CD14-positive monocyte (primary cell): Measurements from ENCODE around the gene ZGRF1. TPM values are rescaled to one million over a fixed set of nuclear protein-coding genes. Genes with fewer than 3 reads are reported as not detected.

Experiments
- DNase-seq, 3 donors: peaks; one replicate each; pipeline ENCODE4 v3.0.0-alpha.2; 2011 to 2022
- H2AFZ ChIP-seq: 2 replicates; pipeline ENCODE4 v1.6.0; 2012; ENCODE audit warnings: mild to moderate bottlenecking, low read depth, low read length, inconsistent platforms; ENCODE audit not compliant: insufficient read depth, poor library complexity, severe bottlenecking
- H3K27ac ChIP-seq, 2 donors: 1 replicate in 1 of 2; 2 replicates in 1 of 2; pipeline ENCODE4 v1.5.1; 2012 to 2013; ENCODE audit warnings: low read length in 2 of 2, control low read depth in 1 of 2, inconsistent platforms in 1 of 2, low read depth in 1 of 2, mild to moderate bottlenecking in 1 of 2
- H3K27me3 ChIP-seq, 2 donors: one replicate each; pipeline versions ENCODE4 v1.6.0 to v1.6.1; 2011 to 2013; ENCODE audit warnings: low read length in 2 of 2; ENCODE audit not compliant: control insufficient read depth in 2 of 2, insufficient read depth in 2 of 2
- H3K36me3 ChIP-seq, 2 donors: replicated peaks in 1 of 2; 1 replicate in 1 of 2; 2 replicates in 1 of 2; pipeline versions ENCODE4 v1.5.1 to v1.6.1; 2012 to 2013; ENCODE audit warnings: low read length in 2 of 2, control low read depth in 1 of 2, inconsistent platforms in 1 of 2, mild to moderate bottlenecking in 1 of 2; ENCODE audit not compliant: insufficient read depth in 2 of 2, control insufficient read depth in 1 of 2
- H3K4me1 ChIP-seq, 2 donors: 1 replicate in 1 of 2; 2 replicates in 1 of 2; pipeline versions ENCODE4 v1.5.1 to v1.6.1; 2012 to 2013; ENCODE audit warnings: low read length in 2 of 2, control low read depth in 1 of 2, inconsistent platforms in 1 of 2, mild to moderate bottlenecking in 1 of 2, moderate library complexity in 1 of 2; ENCODE audit not compliant: insufficient read depth in 2 of 2, control insufficient read depth in 1 of 2
- H3K4me2 ChIP-seq: replicated peaks from 2 replicates; pipeline ENCODE3; 2012; ENCODE audit warnings: low read length, moderate library complexity, mild to moderate bottlenecking; ENCODE audit not compliant: poor library complexity, severe bottlenecking; ENCODE audit errors: extremely low read depth
- H3K4me3 ChIP-seq, 3 experiments: fragments of 200-600 bp in 1 of 3; sonication (generic) in 1 of 3; replicated peaks in 1 of 3; 1 replicate in 2 of 3; 2 replicates in 1 of 3; pipeline ENCODE4 v1.5.1; 2011 to 2013; ENCODE audit warnings: low read length in 3 of 3, mild to moderate bottlenecking in 3 of 3, control low read depth in 2 of 3, low read depth in 2 of 3, inconsistent platforms in 1 of 3, moderate library complexity in 1 of 3
- H3K79me2 ChIP-seq: 2 replicates; pipeline ENCODE4 v1.6.0; 2012; ENCODE audit warnings: mild to moderate bottlenecking, control low read depth, inconsistent platforms, low read length, moderate library complexity; ENCODE audit not compliant: insufficient read depth
- H3K9ac ChIP-seq: 2 replicates; pipeline ENCODE4 v1.6.0; 2017; ENCODE audit warnings: low read length, mild to moderate bottlenecking; ENCODE audit not compliant: insufficient read depth, poor library complexity, severe bottlenecking
- H3K9me3 ChIP-seq, 2 donors: replicated peaks in 1 of 2; 1 replicate in 1 of 2; 2 replicates in 1 of 2; pipeline versions ENCODE4 v1.5.1 to v1.6.1; 2012 to 2013; ENCODE audit warnings: low read length in 2 of 2, control low read depth in 1 of 2; ENCODE audit not compliant: control insufficient read depth in 1 of 2, insufficient read depth in 1 of 2
- H4K20me1 ChIP-seq: 2 replicates; pipeline ENCODE4 v1.6.0; 2012; ENCODE audit warnings: mild to moderate bottlenecking, low read length, control low read depth, moderate library complexity; ENCODE audit not compliant: insufficient read depth
- H3K27ac Mint-ChIP-seq, 7 donors: one replicate each; pipeline ENCODE4 v1.8.0; 2020; ENCODE audit warnings: mild to moderate bottlenecking in 7 of 7, mixed read lengths in 7 of 7, moderate library complexity in 6 of 7, inconsistent platforms in 2 of 7
- H3K27me3 Mint-ChIP-seq, 3 donors: one replicate each; pipeline ENCODE4 v1.8.0; 2021 to 2022; ENCODE audit warnings: low read depth in 3 of 3, mild to moderate bottlenecking in 3 of 3, mixed read lengths in 3 of 3, moderate library complexity in 3 of 3, inconsistent platforms in 1 of 3
- H3K36me3 Mint-ChIP-seq, 2 donors: one replicate each; pipeline ENCODE4 v1.8.0; 2020; ENCODE audit warnings: mixed read lengths in 2 of 2, inconsistent platforms in 1 of 2, mild to moderate bottlenecking in 1 of 2
- H3K4me1 Mint-ChIP-seq: one replicate; pipeline ENCODE4 v1.8.0; 2020; ENCODE audit warnings: mild to moderate bottlenecking, mixed read lengths
- H3K4me3 Mint-ChIP-seq, 2 donors: one replicate each; pipeline ENCODE4 v1.8.0; 2020; ENCODE audit warnings: mild to moderate bottlenecking in 2 of 2, mixed read lengths in 2 of 2, moderate library complexity in 1 of 2
- H3K9me3 Mint-ChIP-seq, 7 donors: one replicate each; pipeline ENCODE4 v1.8.0; 2020 to 2022; ENCODE audit warnings: mixed read lengths in 7 of 7, mild to moderate bottlenecking in 6 of 7, moderate library complexity in 6 of 7, inconsistent platforms in 2 of 7
- WGBS: methylation state at CpG from one replicate; pipeline ENCODE4 v1.1.5; 2013; ENCODE audit warnings: missing lambda C conversion rate; ENCODE audit not compliant: insufficient coverage; 5-methylcytosine and 5-hydroxymethylcytosine counted together
- intact Hi-C, 2 donors: fragments of 100-400 bp; cut with micrococcal nuclease; formaldehyde crosslinking; loops; one replicate each; pipeline versions ENCODE4 v1.15.0 to v1.15.1; 2023
- polyA plus RNA-seq, 3 donors: library from polyadenylated mRNA; depleted of rRNA in 1 of 3; unstranded in 2 of 3; stranded (reverse) in 1 of 3; fragments of 300-500 nt in 2 of 3; fragments of >200 nt in 1 of 3; fragmentation: Illumina TruSeq in 2 of 3; gene quantifications; 1 replicate in 2 of 3; 2 replicates in 1 of 3; pipeline ENCODE4 v1.2.3, GENCODE V29; 2012 to 2021
- TF ChIP-seq, protein P1 (sequence below): fragments of 200-600 bp; IDR thresholded peaks from one replicate; pipeline ENCODE4 v1.8.0; 2022; ENCODE audit warnings: antibody characterized with exemption, mild to moderate bottlenecking

ZGRF1 gene
- polyA plus RNA-seq, 3 donors: 0.81 to 2.9 (median 0.81) TPM

DNA sequence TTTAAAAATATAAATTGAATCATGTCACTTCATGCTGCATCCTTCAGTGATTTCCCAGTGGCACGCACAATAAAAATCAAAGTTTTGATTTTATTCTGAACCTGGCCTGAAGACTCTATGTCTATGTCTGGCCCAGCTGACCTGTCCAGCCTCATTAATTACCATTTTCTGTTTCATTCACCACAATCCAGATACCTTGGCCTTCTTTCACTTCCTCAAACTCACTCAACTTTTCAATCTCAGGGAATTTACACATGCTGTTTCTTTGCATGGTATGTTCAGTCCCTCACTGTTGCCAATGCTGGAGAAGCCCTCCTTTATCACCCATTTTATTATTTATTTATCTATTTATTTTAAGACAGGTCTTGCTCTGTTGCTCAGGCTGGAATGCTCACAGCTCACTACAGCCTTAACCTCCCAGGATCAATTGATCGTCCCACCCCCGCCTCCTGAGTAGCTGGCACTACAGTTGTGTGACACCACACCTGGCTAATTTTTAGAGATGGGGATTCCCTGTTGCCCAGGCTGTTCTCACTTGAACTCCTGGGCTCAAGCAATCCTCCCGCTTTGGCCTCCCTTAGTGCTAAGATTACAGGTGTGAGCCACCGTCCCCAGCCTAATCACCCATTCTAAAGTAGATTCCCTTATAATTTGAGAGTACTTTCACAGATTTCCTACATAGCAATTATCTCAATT is 43.1 kb downstream of the ZGRF1 start:
- no peaks in the 10 kb centered on the region for H3K79me2 ChIP-seq
- 100% methylated on average over 1 of the region's 5 CpGs for WGBS
- Mint-ChIP-seq H3K36me3 (peaks cover 18 to 31% of the 10 kb centered on the region in 2 donors), H3K27ac (no peak overlapping the region), H3K4me1 (peaks cover 2% of the 10 kb centered on the region), H3K9me3 (peaks cover 0 to 3% (median 0%) of the 10 kb centered on the region in 7 donors), H3K27me3 (no peaks in the 10 kb centered on the region), H3K4me3 (no peak overlapping the region)
- no peak overlapping the region for H3K4me2 ChIP-seq
- no peaks in the 10 kb centered on the region for H3K4me1 ChIP-seq
- intact Hi-C loops: no loop called here
- H3K27me3 ChIP-seq: no peaks in the 10 kb centered on the region
- peaks cover 0 to 4% of the 10 kb centered on the region in 2 donors for H3K36me3 ChIP-seq
- no peak overlapping the region for H3K9ac ChIP-seq
- no peak for DNase-seq
- no peak overlapping the region for H2AFZ ChIP-seq
- TF ChIP-seq, protein P1, sequence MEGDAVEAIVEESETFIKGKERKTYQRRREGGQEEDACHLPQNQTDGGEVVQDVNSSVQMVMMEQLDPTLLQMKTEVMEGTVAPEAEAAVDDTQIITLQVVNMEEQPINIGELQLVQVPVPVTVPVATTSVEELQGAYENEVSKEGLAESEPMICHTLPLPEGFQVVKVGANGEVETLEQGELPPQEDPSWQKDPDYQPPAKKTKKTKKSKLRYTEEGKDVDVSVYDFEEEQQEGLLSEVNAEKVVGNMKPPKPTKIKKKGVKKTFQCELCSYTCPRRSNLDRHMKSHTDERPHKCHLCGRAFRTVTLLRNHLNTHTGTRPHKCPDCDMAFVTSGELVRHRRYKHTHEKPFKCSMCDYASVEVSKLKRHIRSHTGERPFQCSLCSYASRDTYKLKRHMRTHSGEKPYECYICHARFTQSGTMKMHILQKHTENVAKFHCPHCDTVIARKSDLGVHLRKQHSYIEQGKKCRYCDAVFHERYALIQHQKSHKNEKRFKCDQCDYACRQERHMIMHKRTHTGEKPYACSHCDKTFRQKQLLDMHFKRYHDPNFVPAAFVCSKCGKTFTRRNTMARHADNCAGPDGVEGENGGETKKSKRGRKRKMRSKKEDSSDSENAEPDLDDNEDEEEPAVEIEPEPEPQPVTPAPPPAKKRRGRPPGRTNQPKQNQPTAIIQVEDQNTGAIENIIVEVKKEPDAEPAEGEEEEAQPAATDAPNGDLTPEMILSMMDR: no peak
- H3K4me3 ChIP-seq: no peak overlapping the region
- no peaks in the 10 kb centered on the region for H3K9me3 ChIP-seq
- H3K27ac ChIP-seq: no peak overlapping the region
- no peaks in the 10 kb centered on the region for H4K20me1 ChIP-seq

- H3K27ac Mint-ChIP-seq: no peak overlapping the region
- Histone ChIP-seq H3K4me2 (no peak overlapping the region), H3K36me3 (peaks cover under 1 to 4% of the 10 kb centered on the region in 2 donors), H3K9me3 (no peaks in the 10 kb centered on the region), H3K27me3 (no peaks in the 10 kb centered on the region), H3K79me2 (no peaks in the 10 kb centered on the region), H4K20me1 (no peaks in the 10 kb centered on the region), H2AFZ (no peak overlapping the region), H3K4me3 (no peak overlapping the region), H3K9ac (no peak overlapping the region), H3K4me1 (no peaks in the 10 kb centered on the region), H3K27ac (no peak overlapping the region)
- DNase-seq: no peak
- H3K36me3 Mint-ChIP-seq: peaks cover 18 to 27% of the 10 kb centered on the region in 2 donors
- peaks cover 0 to 3% (median 0%) of the 10 kb centered on the region in 7 donors for H3K9me3 Mint-ChIP-seq
- no peak overlapping the region for H3K4me3 Mint-ChIP-seq
- peaks cover 2% of the 10 kb centered on the region for H3K4me1 Mint-ChIP-seq
- H3K27me3 Mint-ChIP-seq: no peaks in the 10 kb centered on the region
- TF ChIP-seq, protein P1: no peak
- intact Hi-C loops: no loop called here
Measured at GRCh38 chr4:112592717-112593116, 44.0 kb downstream of the ZGRF1 start.
